ENCODE results near the gene SDF4. TPM values are rescaled to one million over a fixed set of nuclear protein-coding genes. Genes with fewer than 3 reads are reported as not detected.

Gene SDF4
- total RNA-seq, 1 experiment from 2014 or later = 82.0 TPM

- H4K20me1 ChIP-seq (ENCODE audit: control insufficient read depth, insufficient read depth, insufficient read length) = no peaks in the 10 kb centered on the region
- Mint-ChIP-seq H3K36me3 (ENCODE audit: insufficient read depth in 1 of 3, low read depth in 3 of 3) (no peaks in the 10 kb centered on the region), H3K4me3 (no peak overlapping the region), H3K27ac (peak overlapping the region in 1 of 3 experiments; percentile 93; a peak in 1 of 7 replicates), H3K9me3 (no peaks in the 10 kb centered on the region), H3K4me1 (peaks cover 2 to 6% of the 10 kb centered on the region in 2 experiments; a peak in 2 of 4 replicates), H3K27me3 (ENCODE audit: low read depth) (peaks cover 15% of the 10 kb centered on the region)
- H3K79me1 ChIP-seq (ENCODE audit: insufficient read depth, low read depth, low read length, poor library complexity, severe bottlenecking) = no peaks in the 10 kb centered on the region
- no peaks in the 10 kb centered on the region; the same call in 1 of the 2 replicates for H3K27me3 ChIP-seq (ENCODE audit: insufficient read depth, low read length)
- H3K9me3 ChIP-seq (ENCODE audit: control insufficient read depth, low read depth, low read length) = no peaks in the 10 kb centered on the region
- no peak overlapping the region for H3K14ac ChIP-seq (ENCODE audit: insufficient read depth, low read length)
- no peak overlapping the region for H4K91ac ChIP-seq (ENCODE audit: insufficient read length, low read depth, low read length)
- H4K5ac ChIP-seq (ENCODE audit: insufficient read length, low read depth, low read length) = no peak overlapping the region
- H3K4me1 ChIP-seq (ENCODE audit: insufficient read depth, low read length) = no peaks in the 10 kb centered on the region
- H2BK20ac ChIP-seq (ENCODE audit: low read depth, low read length, poor library complexity, severe bottlenecking) = no peak overlapping the region
- no peak overlapping the region for H3K23ac ChIP-seq (ENCODE audit: insufficient read length, low read depth, low read length)
- no peak for TF ChIP-seq CTCF (conservative IDR thresholded peaks at IDR 0.05)
- no peak overlapping the region for H3K27ac ChIP-seq (ENCODE audit: insufficient read length, low read depth, low read length)
- no CpG with 5 or more reads among the region's 38 CpGs for WGBS (ENCODE audit: extremely low coverage, insufficient read length, low lambda C conversion rate)
- no peak overlapping the region for H2BK120ac ChIP-seq (ENCODE audit: low read depth, low read length, poor library complexity, severe bottlenecking)
- no peak overlapping the region for H2BK5ac ChIP-seq (ENCODE audit: insufficient read length, low read length)
- no peak overlapping the region for H2AK5ac ChIP-seq (ENCODE audit: insufficient read length, low read length)
- no peaks in the 10 kb centered on the region for H3K79me2 ChIP-seq (ENCODE audit: insufficient read depth, low read length)
- H4K8ac ChIP-seq (replicated peaks; ENCODE audit: insufficient read length, low read depth, low read length) = no peak overlapping the region
- H2BK12ac ChIP-seq (ENCODE audit: insufficient read length, low read depth, low read length) = no peak overlapping the region
- H3K9ac ChIP-seq (ENCODE audit: extremely low read depth, insufficient read length, low read length) = no peak overlapping the region
- no peak overlapping the region for H2BK15ac ChIP-seq (ENCODE audit: low read depth, low read length)
- no peak overlapping the region for H3K56ac ChIP-seq (ENCODE audit: insufficient read length, low read depth, low read length)
- no peak overlapping the region for H2AFZ ChIP-seq (ENCODE audit: low read length)
- no peak overlapping the region for H3K4me2 ChIP-seq (ENCODE audit: insufficient read depth, insufficient read length, low read length)
- H3K4ac ChIP-seq (ENCODE audit: low read depth, low read length) = no peak overlapping the region
- no peak overlapping the region for H3T11ph ChIP-seq (ENCODE audit: low read length)
- H3K23me2 ChIP-seq (ENCODE audit: insufficient read length, low read depth, low read length, poor library complexity, severe bottlenecking) = peaks cover 1% of the 10 kb centered on the region
- no peak overlapping the region for H3K18ac ChIP-seq (ENCODE audit: insufficient read length, low read depth, low read length)
- DNase-seq = no peak
Measured at GRCh38 chr1:1208713-1209433, 22.9 kb downstream of the SDF4 start.

Measured in H9 (cell line).